H9 (cell line): ENCODE measurements around the gene PTOV1. TPM values are rescaled to one million over a fixed set of nuclear protein-coding genes. Genes with fewer than 3 reads are reported as not detected.

Source experiments
- DNase-seq: peaks from one replicate; pipeline ENCODE4 v3.0.0-alpha.2; 2017
- H2AFZ ChIP-seq: one replicate; pipeline ENCODE4 v1.6.1; 2013; ENCODE audit warnings: mild to moderate bottlenecking, low read length, control low read depth, moderate library complexity
- H2AK5ac ChIP-seq: 2 replicates; pipeline ENCODE4 v1.6.1; 2013; ENCODE audit warnings: low read length, control low read depth, mixed read lengths; ENCODE audit not compliant: insufficient read length
- H2BK120ac ChIP-seq: one replicate; pipeline ENCODE4 v1.6.1; 2013; ENCODE audit warnings: low read depth, mild to moderate bottlenecking, low read length, control low read depth, inconsistent platforms; ENCODE audit not compliant: poor library complexity, severe bottlenecking
- H2BK12ac ChIP-seq: 2 replicates; pipeline ENCODE4 v1.6.1; 2013; ENCODE audit warnings: low read length, control low read depth, mixed read lengths, low read depth; ENCODE audit not compliant: insufficient read length
- H2BK15ac ChIP-seq: 2 replicates; pipeline ENCODE4 v1.6.1; 2013; ENCODE audit warnings: low read depth, low read length, control low read depth
- H2BK20ac ChIP-seq: one replicate; pipeline ENCODE4 v1.6.1; 2013; ENCODE audit warnings: low read depth, mild to moderate bottlenecking, low read length, control low read depth, inconsistent platforms; ENCODE audit not compliant: poor library complexity, severe bottlenecking
- H2BK5ac ChIP-seq: 2 replicates; pipeline ENCODE4 v1.6.1; 2013; ENCODE audit warnings: low read length, control low read depth, mixed read lengths; ENCODE audit not compliant: insufficient read length
- H3K14ac ChIP-seq: 2 replicates; pipeline ENCODE4 v1.6.1; 2013; ENCODE audit warnings: low read length, control low read depth; ENCODE audit not compliant: insufficient read depth
- H3K18ac ChIP-seq: 2 replicates; pipeline ENCODE4 v1.6.1; 2013; ENCODE audit warnings: low read depth, mild to moderate bottlenecking, mixed read lengths, low read length, control low read depth; ENCODE audit not compliant: insufficient read length
- H3K23ac ChIP-seq: 2 replicates; pipeline ENCODE4 v1.6.1; 2013; ENCODE audit warnings: low read length, control low read depth, mixed read lengths, low read depth; ENCODE audit not compliant: insufficient read length
- H3K23me2 ChIP-seq: 2 replicates; pipeline ENCODE4 v1.6.1; 2013; ENCODE audit warnings: low read depth, mild to moderate bottlenecking, mixed read lengths, low read length, control low read depth; ENCODE audit not compliant: insufficient read length, poor library complexity, severe bottlenecking
- H3K27ac ChIP-seq: 2 replicates; pipeline ENCODE4 v1.5.1; 2013; ENCODE audit warnings: low read length, control low read depth, mixed read lengths, low read depth; ENCODE audit not compliant: insufficient read length
- H3K27me3 ChIP-seq: 2 replicates; pipeline ENCODE4 v1.6.1; 2013; ENCODE audit warnings: low read length, control low read depth, inconsistent platforms; ENCODE audit not compliant: insufficient read depth
- H3K4ac ChIP-seq: 2 replicates; pipeline ENCODE4 v1.6.1; 2013; ENCODE audit warnings: low read depth, mild to moderate bottlenecking, control low read depth, inconsistent platforms, low read length, moderate library complexity
- H3K4me1 ChIP-seq: 2 replicates; pipeline ENCODE4 v1.6.1; 2013; ENCODE audit warnings: low read length, control low read depth, inconsistent platforms; ENCODE audit not compliant: insufficient read depth
- H3K4me2 ChIP-seq: 2 replicates; pipeline ENCODE4 v1.6.1; 2013; ENCODE audit warnings: low read length, control low read depth, mixed read lengths; ENCODE audit not compliant: insufficient read length, insufficient read depth
- H3K56ac ChIP-seq: 2 replicates; pipeline ENCODE4 v1.6.1; 2013; ENCODE audit warnings: low read depth, mild to moderate bottlenecking, mixed read lengths, low read length, control low read depth; ENCODE audit not compliant: insufficient read length
- H3K79me1 ChIP-seq: 2 replicates; pipeline ENCODE4 v1.6.1; 2013; ENCODE audit warnings: low read depth, mild to moderate bottlenecking, moderate library complexity, low read length, control low read depth, inconsistent platforms; ENCODE audit not compliant: insufficient read depth, poor library complexity, severe bottlenecking
- H3K79me2 ChIP-seq: 2 replicates; pipeline ENCODE4 v1.6.1; 2013; ENCODE audit warnings: low read length, control low read depth, inconsistent platforms; ENCODE audit not compliant: insufficient read depth
- H3K9ac ChIP-seq: 2 replicates; pipeline ENCODE4 v1.6.1; 2013; ENCODE audit warnings: low read length, control low read depth, mixed read lengths; ENCODE audit not compliant: insufficient read length; ENCODE audit errors: extremely low read depth
- H3K9me3 ChIP-seq: one replicate; pipeline ENCODE4 v1.6.1; 2013; ENCODE audit warnings: low read depth, low read length, inconsistent platforms; ENCODE audit not compliant: control insufficient read depth
- H3T11ph ChIP-seq: one replicate; pipeline ENCODE4 v1.6.1; 2013; ENCODE audit warnings: mild to moderate bottlenecking, low read length, control low read depth, inconsistent platforms
- H4K20me1 ChIP-seq: one replicate; pipeline ENCODE4 v1.6.1; 2013; ENCODE audit not compliant: control insufficient read depth, insufficient read length, insufficient read depth
- H4K5ac ChIP-seq: 2 replicates; pipeline ENCODE4 v1.6.1; 2013; ENCODE audit warnings: low read depth, mild to moderate bottlenecking, mixed read lengths, low read length, control low read depth; ENCODE audit not compliant: insufficient read length
- H4K8ac ChIP-seq: replicated peaks from 2 replicates; pipeline ENCODE4 v1.6.1; 2013; ENCODE audit warnings: low read length, control low read depth, mixed read lengths, low read depth; ENCODE audit not compliant: insufficient read length
- H4K91ac ChIP-seq: 2 replicates; pipeline ENCODE4 v1.6.1; 2013; ENCODE audit warnings: low read depth, mild to moderate bottlenecking, moderate library complexity, mixed read lengths, low read length, control low read depth; ENCODE audit not compliant: insufficient read length
- H3K27ac Mint-ChIP-seq, 3 experiments: 2 replicates in 2 of 3; 3 replicates in 1 of 3; pipeline ENCODE4 v1.8.0; 2020 to 2021; ENCODE audit warnings: mixed read lengths in 3 of 3, mild to moderate bottlenecking in 1 of 3, moderate library complexity in 1 of 3
- H3K27me3 Mint-ChIP-seq: 2 replicates; pipeline ENCODE4 v1.8.0; 2021; ENCODE audit warnings: low read depth, mild to moderate bottlenecking, moderate library complexity, mixed read lengths
- H3K36me3 Mint-ChIP-seq, 3 experiments: 2 replicates in 2 of 3; 3 replicates in 1 of 3; pipeline ENCODE4 v1.8.0; 2020 to 2021; ENCODE audit warnings: low read depth in 3 of 3, mixed read lengths in 3 of 3; ENCODE audit not compliant: insufficient read depth in 1 of 3
- H3K4me1 Mint-ChIP-seq, 2 experiments: 2 replicates each; pipeline ENCODE4 v1.8.0; 2020; ENCODE audit warnings: mixed read lengths in 2 of 2
- H3K4me3 Mint-ChIP-seq, 2 experiments: 2 replicates in 1 of 2; 3 replicates in 1 of 2; pipeline ENCODE4 v1.8.0; 2020 to 2021; ENCODE audit warnings: mild to moderate bottlenecking in 2 of 2, mixed read lengths in 2 of 2, moderate library complexity in 1 of 2
- H3K9me3 Mint-ChIP-seq, 2 experiments: 2 replicates in 1 of 2; 3 replicates in 1 of 2; pipeline ENCODE4 v1.8.0; 2020; ENCODE audit warnings: mild to moderate bottlenecking in 2 of 2, mixed read lengths in 2 of 2, moderate library complexity in 1 of 2
- WGBS: extraction: QIAGEN DNeasy Blood & Tissue Kit; methylation state at CpG from one replicate; pipeline ENCODE4 v1.1.7; 2013; ENCODE audit warnings: missing lambda C conversion rate, low lambda C conversion rate, mixed read lengths; ENCODE audit not compliant: insufficient read length; ENCODE audit errors: extremely low coverage; 5-methylcytosine and 5-hydroxymethylcytosine counted together
- total RNA-seq: library from RNA; stranded (reverse); gene quantifications from 2 replicates; pipeline ENCODE4 v1.2.1, GENCODE V29; 2021
- TF ChIP-seq, protein P1 (sequence below): fragments of 200-600 bp; sonication (generic); conservative IDR thresholded peaks from 3 replicates; pipeline ENCODE4 v1.8.0; 2021; ENCODE audit warnings: antibody characterized with exemption, mild to moderate bottlenecking

The PTOV1 gene
- total RNA-seq, 1 experiment from 2014 or later, result 309 TPM

DNA sequence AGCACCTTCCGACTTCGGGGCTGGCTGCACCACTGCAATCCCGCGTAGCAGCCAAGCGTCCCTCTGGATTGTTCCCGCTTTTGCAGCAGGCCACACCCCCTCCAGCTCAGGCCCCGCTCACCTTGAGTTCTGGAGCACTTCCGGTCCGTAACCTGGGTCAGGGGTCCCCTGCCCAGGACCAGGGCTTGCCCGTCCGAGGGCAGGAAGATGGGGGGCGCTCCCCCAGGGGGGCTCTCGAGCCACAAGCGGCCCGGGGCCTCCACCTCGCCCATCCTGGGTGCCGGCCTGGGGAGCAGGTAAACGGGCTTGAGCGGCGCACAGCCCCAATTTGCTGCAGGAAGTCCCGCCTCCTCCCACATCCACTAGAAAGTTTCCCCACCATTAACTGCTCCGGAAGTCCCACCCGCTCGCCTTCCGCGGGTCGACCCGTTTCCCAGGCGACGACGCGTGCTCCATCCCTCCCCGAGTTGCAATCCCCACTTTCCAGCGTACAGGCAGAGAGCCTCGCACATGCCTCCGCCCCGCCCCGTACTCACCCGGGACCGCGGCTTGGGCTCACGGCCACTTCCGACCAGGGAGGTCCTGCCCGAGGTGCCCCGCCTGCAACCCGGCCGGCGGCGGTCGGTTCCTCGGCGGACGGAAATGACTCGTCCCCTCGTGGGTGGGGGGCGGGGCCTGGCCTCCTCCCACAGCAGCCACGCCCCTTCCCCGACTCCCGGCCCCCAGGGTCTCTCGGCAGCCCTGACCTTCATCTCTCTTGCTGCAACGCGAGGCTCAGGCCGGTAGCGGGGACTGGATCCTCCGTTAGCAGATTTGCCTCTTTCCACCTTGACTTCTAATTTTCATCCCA lies 16.2 kb downstream of the PTOV1 start, which contains the start of gene PNKP:
Gene PNKP, minus strand, starts transcription at position 644 of the 850 bp plus-strand sequence. Its CDS starts 372 bp downstream, at position 272.
- Histone ChIP-seq H3K27me3 (no peaks in the 10 kb centered on the region), H2BK15ac (no peak within 1 kb of the TSS), H4K91ac (no peak within 1 kb of the TSS), H3K4me2 (peak within 1 kb of the TSS; percentile 93), H3K79me1 (peaks cover 5% of the 10 kb centered on the region), H3K23ac (no peak within 1 kb of the TSS), H2BK12ac (no peak within 1 kb of the TSS), H2AK5ac (no peak within 1 kb of the TSS), H3K4ac (no peak within 1 kb of the TSS; the same call in 1 of the 2 replicates), H3K27ac (peak within 1 kb of the TSS; percentile 40), H2BK120ac (no peak within 1 kb of the TSS), H3K9me3 (no peaks in the 10 kb centered on the region), H3T11ph (no peak within 1 kb of the TSS), H3K14ac (peak within 1 kb of the TSS; percentile 90; the same call in 1 of the 2 replicates), H2BK20ac (no peak within 1 kb of the TSS), H3K4me1 (peaks cover 2% of the 10 kb centered on the region; the same call in 1 of the 2 replicates), H3K56ac (no peak within 1 kb of the TSS), H2BK5ac (no peak within 1 kb of the TSS), H4K20me1 (no peaks in the 10 kb centered on the region), H3K9ac (peak within 1 kb of the TSS; percentile 91), H4K8ac (no peak within 1 kb of the TSS), H3K23me2 (peaks cover 15% of the 10 kb centered on the region), H3K18ac (peak within 1 kb of the TSS; percentile 92), H3K79me2 (no peaks in the 10 kb centered on the region; the same call in 1 of the 2 replicates), H4K5ac (no peak within 1 kb of the TSS), H2AFZ (no peak within 1 kb of the TSS)
- Mint-ChIP-seq H3K9me3 (peaks cover 0 to 4% of the 10 kb centered on the region in 2 experiments; a peak in 1 of 5 replicates), H3K36me3 (peaks cover 27 to 46% (median 30%) of the 10 kb centered on the region in 3 experiments), H3K27me3 (peaks cover 1% of the 10 kb centered on the region; the same call in 1 of the 2 replicates), H3K4me3 (peak within 1 kb of the TSS; percentile 95 to 98; a peak in 4 of 5 replicates), H3K27ac (peak within 1 kb of the TSS; percentile 98 to 100 (median 99)), H3K4me1 (peaks cover 26 to 37% of the 10 kb centered on the region in 2 experiments)
- no CpG with 5 or more reads among the region's 65 CpGs for WGBS
- DNase-seq, result peak; percentile 94
- TF ChIP-seq, protein P1, sequence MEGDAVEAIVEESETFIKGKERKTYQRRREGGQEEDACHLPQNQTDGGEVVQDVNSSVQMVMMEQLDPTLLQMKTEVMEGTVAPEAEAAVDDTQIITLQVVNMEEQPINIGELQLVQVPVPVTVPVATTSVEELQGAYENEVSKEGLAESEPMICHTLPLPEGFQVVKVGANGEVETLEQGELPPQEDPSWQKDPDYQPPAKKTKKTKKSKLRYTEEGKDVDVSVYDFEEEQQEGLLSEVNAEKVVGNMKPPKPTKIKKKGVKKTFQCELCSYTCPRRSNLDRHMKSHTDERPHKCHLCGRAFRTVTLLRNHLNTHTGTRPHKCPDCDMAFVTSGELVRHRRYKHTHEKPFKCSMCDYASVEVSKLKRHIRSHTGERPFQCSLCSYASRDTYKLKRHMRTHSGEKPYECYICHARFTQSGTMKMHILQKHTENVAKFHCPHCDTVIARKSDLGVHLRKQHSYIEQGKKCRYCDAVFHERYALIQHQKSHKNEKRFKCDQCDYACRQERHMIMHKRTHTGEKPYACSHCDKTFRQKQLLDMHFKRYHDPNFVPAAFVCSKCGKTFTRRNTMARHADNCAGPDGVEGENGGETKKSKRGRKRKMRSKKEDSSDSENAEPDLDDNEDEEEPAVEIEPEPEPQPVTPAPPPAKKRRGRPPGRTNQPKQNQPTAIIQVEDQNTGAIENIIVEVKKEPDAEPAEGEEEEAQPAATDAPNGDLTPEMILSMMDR, result no peak
